Progenitor cell of endocrine pancreas (in vitro differentiated cells): ENCODE results near the gene MRTFA. TPM values are rescaled to one million over a fixed set of nuclear protein-coding genes. Genes with fewer than 3 reads are reported as not detected.

ENCODE experiments used
- DNase-seq: peaks from one replicate; pipeline ENCODE4 v3.0.0; 2021; ENCODE audit warnings: low spot score; ENCODE audit not compliant: unreplicated experiment
- H3K27ac Mint-ChIP-seq: 2 replicates; pipeline ENCODE4 v1.8.0; 2021; ENCODE audit warnings: mild to moderate bottlenecking, moderate library complexity, mixed read lengths
- H3K27me3 Mint-ChIP-seq: 2 replicates; pipeline ENCODE4 v1.8.0; 2021; ENCODE audit warnings: mixed read lengths
- H3K36me3 Mint-ChIP-seq: 2 replicates; pipeline ENCODE4 v1.8.0; 2022; ENCODE audit warnings: mixed read lengths; ENCODE audit not compliant: insufficient read depth
- H3K4me1 Mint-ChIP-seq: 2 replicates; pipeline ENCODE4 v1.8.0; 2021; ENCODE audit warnings: low read depth, mixed read lengths
- H3K4me3 Mint-ChIP-seq: 2 replicates; pipeline ENCODE4 v1.8.0; 2021; ENCODE audit warnings: low read depth, mild to moderate bottlenecking, moderate library complexity, mixed read lengths
- H3K9me3 Mint-ChIP-seq: 2 replicates; pipeline ENCODE4 v1.8.0; 2021; ENCODE audit warnings: low read depth, mixed read lengths
- CTCF ChIP-seq: fragments of 200-600 bp; sonication (generic); IDR thresholded peaks from one replicate; pipeline ENCODE4 v1.5.0; 2021; ENCODE audit warnings: antibody characterized with exemption, mild to moderate bottlenecking; ENCODE audit not compliant: unreplicated experiment
- total RNA-seq: library from RNA; stranded (reverse); gene quantifications from 2 replicates; pipeline ENCODE4 v1.2.1, GENCODE V29; 2021

Gene MRTFA
- total RNA-seq, 1 donor from 2014 or later, result 61.9 TPM

DNA sequence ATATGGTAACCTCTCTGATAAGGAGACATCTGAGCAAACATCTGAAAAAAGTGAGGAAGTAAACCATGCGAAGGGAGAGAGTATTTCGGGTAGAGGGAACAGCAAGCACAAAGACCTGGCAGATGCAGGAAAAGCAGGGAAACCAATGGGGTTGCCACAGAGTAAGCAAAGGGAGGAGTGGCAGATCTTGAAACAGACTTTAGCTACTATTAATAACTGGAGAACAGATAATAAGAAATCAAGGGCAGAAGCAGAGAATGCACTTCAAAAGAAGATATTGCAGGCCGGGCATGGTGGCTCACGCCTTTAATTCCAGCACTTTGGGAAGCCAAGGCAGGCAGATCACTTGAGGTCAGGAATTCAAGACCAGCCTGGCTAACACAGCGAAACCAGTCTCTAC is 18.1 kb downstream of the MRTFA start:
- H3K4me1 Mint-ChIP-seq, result peaks cover 6% of the 10 kb centered on the region
- no peak overlapping the region for H3K4me3 Mint-ChIP-seq
- peak overlapping the region; percentile 57 for H3K27ac Mint-ChIP-seq
- no peak for DNase-seq
- H3K36me3 Mint-ChIP-seq, result peaks cover 30% of the 10 kb centered on the region
- H3K27me3 Mint-ChIP-seq, result no peaks in the 10 kb centered on the region
- peaks cover 23% of the 10 kb centered on the region for H3K9me3 Mint-ChIP-seq
- TF ChIP-seq CTCF, result no peak

- no peak for DNase-seq
- Mint-ChIP-seq H3K9me3 (peaks cover 13% of the 10 kb centered on the region), H3K36me3 (peaks cover 19% of the 10 kb centered on the region), H3K4me1 (peaks cover 6% of the 10 kb centered on the region), H3K27me3 (no peaks in the 10 kb centered on the region), H3K27ac (no peak overlapping the region), H3K4me3 (no peak overlapping the region)
- no peak for TF ChIP-seq CTCF
These were observed 19.9 kb downstream of the MRTFA start for GRCh38 chr22:40616578-40616977.

DNA sequence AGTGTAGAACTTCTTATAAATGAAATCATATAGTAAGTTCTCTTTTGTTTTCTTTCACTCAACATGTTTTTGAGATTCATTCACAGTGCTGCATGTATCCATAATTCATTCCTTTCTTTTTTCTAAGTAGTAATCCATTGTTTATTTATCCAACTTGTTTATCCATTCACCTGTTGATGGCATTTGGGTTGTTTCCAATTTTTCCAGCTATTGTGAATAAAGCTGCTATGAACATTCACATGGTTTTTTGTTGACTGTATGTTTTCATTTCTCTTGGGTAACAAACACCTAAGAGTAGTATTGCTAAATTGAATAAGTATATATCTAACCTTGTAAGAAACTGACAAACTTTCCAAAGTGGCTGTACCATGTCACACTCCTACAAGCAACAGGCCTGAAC is 23.5 kb downstream of the MRTFA start:
- Mint-ChIP-seq H3K9me3 (peaks cover 3% of the 10 kb centered on the region), H3K4me1 (peaks cover 6% of the 10 kb centered on the region), H3K4me3 (no peak overlapping the region), H3K36me3 (peaks cover 4% of the 10 kb centered on the region), H3K27ac (no peak overlapping the region), H3K27me3 (no peaks in the 10 kb centered on the region)
- no peak for DNase-seq
- TF ChIP-seq CTCF, result no peak

GRCh38 chr22:40612291-40612751 is 24.2 kb downstream of the MRTFA start:
- DNase-seq, result no peak
- Mint-ChIP-seq H3K36me3 (peaks cover 1% of the 10 kb centered on the region), H3K4me1 (peaks cover 9% of the 10 kb centered on the region), H3K27ac (no peak overlapping the region), H3K27me3 (no peaks in the 10 kb centered on the region), H3K4me3 (no peak overlapping the region), H3K9me3 (no peaks in the 10 kb centered on the region)
- no peak for TF ChIP-seq CTCF

DNA sequence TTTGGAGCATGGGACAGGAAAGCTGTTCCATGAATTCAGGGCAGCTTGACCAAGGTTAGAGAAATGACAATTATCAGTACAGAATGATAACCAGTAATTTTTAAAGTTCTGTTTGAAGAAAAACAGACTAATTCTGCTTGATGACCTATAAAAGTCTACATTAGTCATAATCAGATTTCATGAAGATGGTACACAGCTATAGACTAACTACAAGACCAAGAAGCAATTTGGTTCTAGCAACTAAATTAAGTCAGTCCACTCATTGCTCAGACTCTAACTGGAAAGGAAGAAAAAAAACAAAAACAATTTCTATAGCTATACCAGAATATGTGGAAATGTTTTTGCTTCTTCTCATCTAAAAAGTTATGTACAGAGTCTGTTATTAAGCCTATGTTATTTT is 24.9 kb downstream of the MRTFA start:
- Mint-ChIP-seq H3K36me3 (no peaks in the 10 kb centered on the region), H3K4me1 (peaks cover 16% of the 10 kb centered on the region), H3K4me3 (no peak overlapping the region), H3K9me3 (no peaks in the 10 kb centered on the region), H3K27ac (no peak overlapping the region), H3K27me3 (no peaks in the 10 kb centered on the region)
- DNase-seq, result no peak
- TF ChIP-seq CTCF, result no peak
